ENCODE results near the gene ARID4B. TPM values are rescaled to one million over a fixed set of nuclear protein-coding genes. Genes with fewer than 3 reads are reported as not detected.
"Not testable (repeated sequence)": the region's sequence is repeated elsewhere in the genome, so short reads cannot be mapped to it uniquely, and the experiment has no call there.

Gene ARID4B
- total RNA-seq, 2 experiments from 2014 or later, result 38.8 to 41.9 TPM

- no peaks in the 10 kb centered on the region for H3K27me3 Mint-ChIP-seq
- no peak for ATAC-seq
- CTCF ChIA-PET, result interaction anchor here (1.6 to 3.6 kb wide), 4 partner anchors 9 to 99 kb away, joined by 5 to 20 read pairs (median 10); no protein-coding TSS in a partner anchor
- intact Hi-C loops (cut with micrococcal nuclease), result no loop called here
- DNase-seq, result no peak
- H3K4me1 Mint-ChIP-seq (ENCODE audit: low read depth), result peaks cover 72% of the 10 kb centered on the region
- peak; percentile 31 for TF ChIP-seq CTCF (IDR thresholded peaks at IDR 0.05)
- H3K27ac Mint-ChIP-seq, result peak overlapping the region; percentile 59
- POLR2A ChIA-PET, result interaction anchor here (0.6 kb wide), 1 partner anchor 13 kb away, joined by 3 read pairs; no protein-coding TSS in a partner anchor
- H3K36me3 Mint-ChIP-seq (ENCODE audit: low read depth), result peaks cover 45% of the 10 kb centered on the region
- no peak overlapping the region for H3K4me3 Mint-ChIP-seq
- no peaks in the 10 kb centered on the region for H3K9me3 Mint-ChIP-seq
Measured at GRCh38 chr1:235315735-235316134, 12.2 kb downstream of the ARID4B start.

- H3K27me3 Mint-ChIP-seq, result no peaks in the 10 kb centered on the region
- intact Hi-C loops (cut with micrococcal nuclease), result no loop called here
- ChIA-PET POLR2A (interaction anchor here (0.6 to 3.3 kb wide), 2 partner anchors 10 to 14 kb away, joined by 3 to 14 read pairs; no protein-coding TSS in a partner anchor), CTCF (interaction anchor here (1.2 to 3.6 kb wide), 6 partner anchors 9 to 102 kb away, joined by 3 to 20 read pairs (median 5); no protein-coding TSS in a partner anchor)
- no peak overlapping the region for H3K4me3 Mint-ChIP-seq
- DNase-seq (no peak), ATAC-seq (no peak)
- H3K9me3 Mint-ChIP-seq, result no peaks in the 10 kb centered on the region
- TF ChIP-seq CTCF (IDR thresholded peaks at IDR 0.05), result no peak
- H3K4me1 Mint-ChIP-seq (ENCODE audit: low read depth), result peaks cover 70% of the 10 kb centered on the region
- peak overlapping the region; percentile 59 for H3K27ac Mint-ChIP-seq
- H3K36me3 Mint-ChIP-seq (ENCODE audit: low read depth), result peaks cover 42% of the 10 kb centered on the region
Measured at GRCh38 chr1:235315173-235315572, 12.8 kb downstream of the ARID4B start.

- H3K36me3 Mint-ChIP-seq (ENCODE audit: low read depth), result peaks cover 37% of the 10 kb centered on the region
- ChIA-PET CTCF (interaction anchor here (1.1 to 3.6 kb wide), 9 partner anchors 9 to 103 kb away, joined by 3 to 20 read pairs (median 4); no protein-coding TSS in a partner anchor), POLR2A (interaction anchor here (1.4 to 3.3 kb wide), 4 partner anchors 9 to 14 kb away, joined by 4 to 15 read pairs (median 10); partner anchors contain the start of genes ARID4B and GGPS1)
- TF ChIP-seq CTCF (IDR thresholded peaks at IDR 0.05), result no peak
- H3K4me3 Mint-ChIP-seq, result peak overlapping the region; percentile 49
- peaks cover 65% of the 10 kb centered on the region for H3K4me1 Mint-ChIP-seq (ENCODE audit: low read depth)
- H3K27ac Mint-ChIP-seq, result peak overlapping the region; percentile 85
- intact Hi-C loops (cut with micrococcal nuclease), result no loop called here
- ATAC-seq (peak; percentile 22), DNase-seq (no peak)
- H3K9me3 Mint-ChIP-seq, result no peaks in the 10 kb centered on the region
- H3K27me3 Mint-ChIP-seq, result no peaks in the 10 kb centered on the region
Measured at GRCh38 chr1:235313931-235314678, 13.9 kb downstream of the ARID4B start.

GRCh38 chr1:235313262-235313661 lies 14.7 kb downstream of the ARID4B start:
- Mint-ChIP-seq H3K9me3 (no peaks in the 10 kb centered on the region), H3K4me3 (peak overlapping the region; percentile 49), H3K27me3 (no peaks in the 10 kb centered on the region), H3K4me1 (ENCODE audit: low read depth) (peaks cover 58% of the 10 kb centered on the region), H3K36me3 (ENCODE audit: low read depth) (peaks cover 30% of the 10 kb centered on the region), H3K27ac (peak overlapping the region; percentile 85)
- ATAC-seq (no peak), DNase-seq (no peak)
- ChIA-PET CTCF (interaction anchor here (1.1 to 3.6 kb wide), 6 partner anchors 8 to 102 kb away, joined by 3 to 20 read pairs (median 4); no protein-coding TSS in a partner anchor), POLR2A (interaction anchor here (1.4 to 3.3 kb wide), 3 partner anchors 10 to 15 kb away, joined by 4 to 15 read pairs (median 14); partner anchors contain the start of genes ARID4B and GGPS1)
- no peak for TF ChIP-seq CTCF (IDR thresholded peaks at IDR 0.05)
- intact Hi-C loops (cut with micrococcal nuclease), result no loop called here

GRCh38 chr1:235309206-235309605 lies 18.8 kb downstream of the ARID4B start:
- H3K36me3 Mint-ChIP-seq (ENCODE audit: low read depth), result peaks cover 24% of the 10 kb centered on the region

More at GRCh38 chr1:235309206-235309605, 18.8 kb downstream of the ARID4B start:
- H3K4me3 Mint-ChIP-seq; intact Hi-C loops (cut with micrococcal nuclease); H3K27me3 Mint-ChIP-seq; DNase-seq; CTCF ChIA-PET; H3K9me3 Mint-ChIP-seq; POLR2A ChIA-PET; H3K27ac Mint-ChIP-seq; ATAC-seq: not testable (repeated sequence)
- peaks cover 66% of the 10 kb centered on the region for H3K4me1 Mint-ChIP-seq (ENCODE audit: low read depth)

Data from activated CD8-positive, alpha-beta T cell treated with anti-CD3 and anti-CD28 coated beads for 36 hours (primary cell).